Kidney (tissue), 14 donors: ENCODE measurements around the gene EPHA2. TPM values are rescaled to one million over a fixed set of nuclear protein-coding genes. Genes with fewer than 3 reads are reported as not detected.

Experiments used
- DNase-seq, 5 donors: peaks; one replicate each; pipeline ENCODE4 v3.0.0-alpha.2; 2013 to 2020
- FAIRE-seq: peaks from 2 replicates; lab custom pipeline; 2012; peaks lifted over from hg19 to GRCh38; lab: Jason Lieb, UNC
- H3K27ac ChIP-seq, 2 donors: one replicate each; pipeline ENCODE4 v1.7.0; 2013; ENCODE audit warnings: low read depth in 2 of 2, low read length in 2 of 2, inconsistent platforms in 1 of 2
- H3K27me3 ChIP-seq: one replicate; pipeline ENCODE4 v1.7.1; 2013; ENCODE audit warnings: low read length, inconsistent platforms; ENCODE audit not compliant: control insufficient read depth, insufficient read depth
- H3K36me3 ChIP-seq, 3 donors: one replicate each; pipeline versions ENCODE4 v1.7.0 to v1.7.1; 2013; ENCODE audit warnings: low read length in 3 of 3, control low read depth in 1 of 3, inconsistent platforms in 1 of 3; ENCODE audit not compliant: insufficient read depth in 3 of 3, control insufficient read depth in 2 of 3
- H3K4me1 ChIP-seq, 3 donors: one replicate each; pipeline versions ENCODE4 v1.7.0 to v1.7.1; 2013; ENCODE audit warnings: low read length in 3 of 3, inconsistent platforms in 1 of 3, low read depth in 1 of 3; ENCODE audit not compliant: control insufficient read depth in 2 of 3, insufficient read depth in 2 of 3
- H3K4me3 ChIP-seq, 3 donors: one replicate each; pipeline versions ENCODE4 v1.7.0 to v1.8.1; 2013; ENCODE audit warnings: low read length in 3 of 3, control low read depth in 1 of 3, inconsistent platforms in 1 of 3
- H3K9ac ChIP-seq, 3 donors: one replicate each; pipeline versions ENCODE4 v1.7.0 to v1.7.1; 2013; ENCODE audit warnings: low read length in 3 of 3, control low read depth in 1 of 3, inconsistent platforms in 1 of 3
- H3K9me3 ChIP-seq, 3 donors: one replicate each; pipeline versions ENCODE4 v1.7.0 to v1.7.1; 2013; ENCODE audit warnings: low read length in 3 of 3, control low read depth in 1 of 3, inconsistent platforms in 1 of 3; ENCODE audit not compliant: control insufficient read depth in 2 of 3, insufficient read depth in 1 of 3
- intact Hi-C: fragments of 100-400 bp; cut with DNase I; formaldehyde crosslinking; loops from one replicate; pipeline ENCODE4 v1.11.1; 2022
- polyA plus RNA-seq: library from polyadenylated mRNA; stranded (reverse); fragments of 350-450 nt; fragmentation: Illumina TruSeq; extraction: RNeasy Lipid Tissue Mini Kit (QIAGEN cat#74804); gene quantifications from one replicate; pipeline ENCODE4 v1.2.3, GENCODE V29; 2014; ENCODE audit warnings: low read depth, low replicate concordance; ENCODE audit not compliant: insufficient read depth
- total RNA-seq: library from RNA; stranded (reverse); fragmentation: NEBNext Ultra II Directional; extraction: Animal tissue kit (Norgen Biotek cat#: 25700); gene quantifications from one replicate; pipeline ENCODE4 v1.2.1, GENCODE V29; 2021
- TF ChIP-seq, protein P1 (sequence below): IDR thresholded peaks from 3 replicates; pipeline ENCODE4 v1.5.1; 2012; ENCODE audit warnings: mild to moderate bottlenecking, moderate library complexity, borderline replicate concordance; ENCODE audit not compliant: insufficient read depth; ENCODE audit errors: extremely low read depth
- donor health status: control.
- donor health status: control.
- donor health status: control.
- donor health status: control.
- donor health status: control.
- donor health status: DM: yes; HTN: yes; CAD: no.
- donor health status: Normal renal cell carcinoma (clear cell type).

Gene EPHA2
- total and polyA plus RNA-seq, 2 donors from 2014 or later, result 5.5 to 34.2 TPM

- intact Hi-C loops, result no loop called here
- Histone ChIP-seq H3K27me3 (no peaks in the 10 kb centered on the region), H3K4me3 (no peak overlapping the region), H3K9me3 (no peaks in the 10 kb centered on the region), H3K4me1 (peaks cover 0 to 5% (median 0%) of the 10 kb centered on the region in 3 donors), H3K9ac (no peak overlapping the region), H3K27ac (no peak overlapping the region), H3K36me3 (peaks cover 0 to 10% (median 5%) of the 10 kb centered on the region in 3 donors)
- TF ChIP-seq, protein P1, sequence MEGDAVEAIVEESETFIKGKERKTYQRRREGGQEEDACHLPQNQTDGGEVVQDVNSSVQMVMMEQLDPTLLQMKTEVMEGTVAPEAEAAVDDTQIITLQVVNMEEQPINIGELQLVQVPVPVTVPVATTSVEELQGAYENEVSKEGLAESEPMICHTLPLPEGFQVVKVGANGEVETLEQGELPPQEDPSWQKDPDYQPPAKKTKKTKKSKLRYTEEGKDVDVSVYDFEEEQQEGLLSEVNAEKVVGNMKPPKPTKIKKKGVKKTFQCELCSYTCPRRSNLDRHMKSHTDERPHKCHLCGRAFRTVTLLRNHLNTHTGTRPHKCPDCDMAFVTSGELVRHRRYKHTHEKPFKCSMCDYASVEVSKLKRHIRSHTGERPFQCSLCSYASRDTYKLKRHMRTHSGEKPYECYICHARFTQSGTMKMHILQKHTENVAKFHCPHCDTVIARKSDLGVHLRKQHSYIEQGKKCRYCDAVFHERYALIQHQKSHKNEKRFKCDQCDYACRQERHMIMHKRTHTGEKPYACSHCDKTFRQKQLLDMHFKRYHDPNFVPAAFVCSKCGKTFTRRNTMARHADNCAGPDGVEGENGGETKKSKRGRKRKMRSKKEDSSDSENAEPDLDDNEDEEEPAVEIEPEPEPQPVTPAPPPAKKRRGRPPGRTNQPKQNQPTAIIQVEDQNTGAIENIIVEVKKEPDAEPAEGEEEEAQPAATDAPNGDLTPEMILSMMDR, result no peak
- DNase-seq (peak in 3 of 5 donors; percentile 54 to 84 (median 62)), FAIRE-seq (no peak)
Observed at GRCh38 chr1:16122916-16123315, 33.0 kb downstream of the EPHA2 start.

DNA sequence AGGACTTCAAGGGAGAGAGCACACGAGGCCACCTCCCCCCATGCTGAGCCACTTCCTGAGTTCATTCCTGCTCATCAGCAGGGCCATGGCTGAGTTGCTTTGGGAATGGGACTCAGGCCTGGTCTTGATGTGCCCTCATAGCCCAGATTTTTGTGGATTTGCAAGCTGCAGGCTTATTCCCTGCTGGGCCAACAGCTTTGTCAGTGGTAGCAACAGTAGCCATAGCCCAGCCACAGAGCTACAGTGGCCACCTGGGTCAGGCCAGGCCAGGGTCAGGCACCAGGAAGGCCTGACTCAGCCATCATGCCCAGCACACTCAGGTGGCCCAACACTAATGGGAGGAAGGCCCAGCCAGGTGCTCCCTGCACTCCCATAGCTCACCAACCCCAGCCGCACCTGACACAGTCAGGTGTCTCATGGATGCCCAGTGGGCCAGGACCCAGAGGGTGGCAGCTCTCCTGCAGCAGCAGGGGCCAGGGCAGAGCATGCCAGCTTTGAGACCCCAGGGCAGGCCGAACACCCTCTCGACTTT, 33.5 kb downstream of the EPHA2 start:
- H3K9ac ChIP-seq, result no peak overlapping the region
- TF ChIP-seq, protein P1, result no peak
- no peak overlapping the region for H3K4me3 ChIP-seq
- H3K36me3 ChIP-seq, result peaks cover 0 to 10% (median 5%) of the 10 kb centered on the region in 3 donors
- H3K9me3 ChIP-seq, result no peaks in the 10 kb centered on the region
- intact Hi-C loops, result no loop called here
- FAIRE-seq (no peak), DNase-seq (peak in 4 of 5 donors; percentile 49 to 64 (median 54))
- H3K27me3 ChIP-seq, result no peaks in the 10 kb centered on the region
- H3K27ac ChIP-seq, result no peak overlapping the region
- H3K4me1 ChIP-seq, result peaks cover 0 to 5% (median 0%) of the 10 kb centered on the region in 3 donors

DNA sequence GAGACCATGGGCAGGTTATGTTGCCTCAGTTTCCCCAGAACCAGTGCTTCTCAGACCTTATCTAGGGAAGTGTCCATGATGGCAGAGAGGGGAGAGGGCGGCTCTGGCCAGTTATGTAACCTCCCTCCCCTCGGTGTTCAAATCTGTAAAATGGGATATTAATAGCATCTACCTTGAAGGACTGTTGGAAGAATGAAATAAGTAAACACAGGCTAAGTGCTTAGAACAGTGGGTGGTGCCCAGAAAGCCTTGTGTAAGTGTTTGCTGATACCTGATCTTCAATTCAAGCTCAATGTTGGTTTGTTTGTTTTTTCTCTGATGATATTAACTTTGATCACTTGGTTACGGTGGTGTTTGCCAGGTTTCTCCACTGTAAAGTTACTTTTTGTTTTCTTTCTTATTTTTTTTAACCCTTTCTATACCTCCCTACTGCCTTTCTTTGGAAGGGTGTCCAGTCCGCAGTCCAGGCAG, 34.9 kb downstream of the EPHA2 start:
- Histone ChIP-seq H3K4me3 (no peak overlapping the region), H3K4me1 (peaks cover 0 to 3% (median 0%) of the 10 kb centered on the region in 3 donors), H3K27me3 (no peaks in the 10 kb centered on the region), H3K9ac (no peak overlapping the region), H3K27ac (no peak overlapping the region), H3K9me3 (no peaks in the 10 kb centered on the region), H3K36me3 (peaks cover 0 to 3% (median 2%) of the 10 kb centered on the region in 3 donors)
- intact Hi-C loops, result no loop called here
- FAIRE-seq (no peak), DNase-seq (no peak)
- TF ChIP-seq, protein P1, result no peak
